Stimulated activated CD4-positive, alpha-beta T cell treated with anti-CD3 and anti-CD28 coated beads, Interleukin-12 subunit alpha, Interleukin-12 subunit beta, amount 100 ng/mL, for 24 hours (primary cell): ENCODE data around the gene NDUFA9.

Experiments used
- DNase-seq, 2 experiments: peaks; one replicate each; pipeline ENCODE4 v3.0.0-alpha.2; 2020; ENCODE audit warnings: low read depth in 2 of 2

Gene NDUFA9

GRCh38 chr12:4690760-4691159, 41.8 kb downstream of the NDUFA9 start:
- DNase-seq, result no peak
